Endothelial cell of umbilical vein (primary cell): ENCODE data around the gene MFNG.

ENCODE experiments used
- CTCF ChIP-seq, 2 donors: IDR thresholded peaks; 1 replicate in 1 of 2; 2 replicates in 1 of 2; pipeline ENCODE4 v1.5.1; 2011; ENCODE audit warnings: low read length in 2 of 2, mild to moderate bottlenecking in 2 of 2, moderate library complexity in 2 of 2, control low read depth in 1 of 2, inconsistent platforms in 1 of 2, low read depth in 1 of 2; ENCODE audit not compliant: insufficient read depth in 1 of 2; ENCODE audit errors: extremely low read depth in 1 of 2
- EZH2 ChIP-seq: IDR thresholded peaks from 2 replicates; pipeline ENCODE4 v1.6.1; 2012; ENCODE audit warnings: borderline replicate concordance, low read depth, mild to moderate bottlenecking, moderate library complexity, low read length, inconsistent platforms; ENCODE audit not compliant: severe bottlenecking
- JUN ChIP-seq: IDR thresholded peaks from 2 replicates; pipeline ENCODE4 v1.6.1; 2011; ENCODE audit warnings: borderline replicate concordance, low read depth; ENCODE audit not compliant: insufficient read length, insufficient read depth
- MAX ChIP-seq: IDR thresholded peaks from 2 replicates; pipeline ENCODE4 v1.6.1; 2011; ENCODE audit not compliant: insufficient read depth, insufficient read length
- POLR2A ChIP-seq: IDR thresholded peaks from 2 replicates; pipeline ENCODE4 v1.6.1; 2012; ENCODE audit warnings: low read depth, mild to moderate bottlenecking, control low read depth, low read length

- no peak for TF ChIP-seq JUN
- TF ChIP-seq CTCF (IDR thresholded peaks at IDR 0.05; ENCODE audit: extremely low read depth in 1 of 2, insufficient read depth in 1 of 2, low read depth in 1 of 2, low read length in 2 of 2): no peak
- TF ChIP-seq MAX: no peak
- no peak for TF ChIP-seq POLR2A
- no peak for TF ChIP-seq EZH2
These were observed 50.1 kb downstream of the MFNG start for GRCh38 chr22:37435970-37436603.
